Liver (tissue), 9 donors: ENCODE results near the gene CSPG4. TPM values are rescaled to one million over a fixed set of nuclear protein-coding genes. Genes with fewer than 3 reads are reported as not detected.

Experiments used
- DNase-seq: peaks from one replicate; pipeline ENCODE4 v3.0.0-alpha.2; 2017; ENCODE audit warnings: low spot score
- H3K27ac ChIP-seq, 2 donors: one replicate each; pipeline ENCODE4 v1.7.0; 2013; ENCODE audit warnings: inconsistent platforms in 2 of 2, low read length in 2 of 2, control low read depth in 1 of 2, low read depth in 1 of 2, mild to moderate bottlenecking in 1 of 2
- H3K27me3 ChIP-seq, 4 donors: one replicate each; pipeline versions ENCODE4 v1.6.1 to v1.7.0; 2013; ENCODE audit warnings: low read length in 3 of 4, inconsistent platforms in 1 of 4, mild to moderate bottlenecking in 1 of 4, moderate library complexity in 1 of 4; ENCODE audit not compliant: control insufficient read depth in 4 of 4, insufficient read depth in 4 of 4
- H3K36me3 ChIP-seq, 4 donors: one replicate each; pipeline versions ENCODE4 v1.6.1 to v1.7.0; 2013; ENCODE audit warnings: low read length in 3 of 4, mild to moderate bottlenecking in 3 of 4, low read depth in 1 of 4, moderate library complexity in 1 of 4; ENCODE audit not compliant: control insufficient read depth in 4 of 4, insufficient read depth in 3 of 4
- H3K4me1 ChIP-seq, 4 donors: one replicate each; pipeline versions ENCODE4 v1.6.1 to v1.7.0; 2013; ENCODE audit warnings: low read length in 3 of 4, mild to moderate bottlenecking in 3 of 4, moderate library complexity in 1 of 4; ENCODE audit not compliant: control insufficient read depth in 4 of 4, insufficient read depth in 4 of 4
- H3K4me3 ChIP-seq, 3 donors: one replicate each; pipeline versions ENCODE4 v1.6.1 to v1.7.0; 2013; ENCODE audit warnings: low read length in 3 of 3, control low read depth in 1 of 3, low read depth in 1 of 3, mild to moderate bottlenecking in 1 of 3
- H3K9ac ChIP-seq, 2 donors: one replicate each; pipeline ENCODE4 v1.7.0; 2013; ENCODE audit warnings: low read length in 2 of 2, mild to moderate bottlenecking in 2 of 2, moderate library complexity in 2 of 2, control low read depth in 1 of 2, low read depth in 1 of 2
- H3K9me3 ChIP-seq, 4 donors: one replicate each; pipeline versions ENCODE4 v1.6.1 to v1.7.0; 2013; ENCODE audit warnings: low read length in 3 of 4; ENCODE audit not compliant: control insufficient read depth in 4 of 4
- ATF3 ChIP-seq: IDR thresholded peaks from 2 replicates; pipeline ENCODE4 v1.6.1; 2016; ENCODE audit warnings: antibody characterized with exemption
- CTCF ChIP-seq: fragments of 150-350 bp; IDR thresholded peaks from 2 replicates; pipeline ENCODE4 v1.5.1; 2017; ENCODE audit warnings: improper control_type of control experiment, low read depth, low read length; ENCODE audit not compliant: missing input control
- EGR1 ChIP-seq, 2 donors: IDR thresholded peaks; 2 replicates each; pipeline ENCODE4 v1.6.1; 2016 to 2018; ENCODE audit warnings: antibody characterized with exemption in 2 of 2, low read depth in 2 of 2
- FOXA1 ChIP-seq: IDR thresholded peaks from 2 replicates; pipeline ENCODE4 v1.6.1; 2016; ENCODE audit warnings: antibody characterized with exemption
- FOXA2 ChIP-seq: IDR thresholded peaks from 2 replicates; pipeline ENCODE4 v1.6.1; 2016; ENCODE audit warnings: antibody characterized with exemption
- GABPA ChIP-seq, 2 donors: IDR thresholded peaks in 1 of 2; conservative IDR thresholded peaks in 1 of 2; 2 replicates each; pipeline ENCODE4 v1.6.1; 2016; ENCODE audit warnings: antibody characterized with exemption in 2 of 2, mild to moderate bottlenecking in 1 of 2, moderate library complexity in 1 of 2
- HNF4A ChIP-seq, 2 donors: conservative IDR thresholded peaks; 2 replicates each; pipeline ENCODE4 v1.6.1; 2016; ENCODE audit warnings: antibody characterized with exemption in 2 of 2, mild to moderate bottlenecking in 2 of 2
- HNF4G ChIP-seq: IDR thresholded peaks from 2 replicates; pipeline ENCODE4 v1.6.1; 2016; ENCODE audit warnings: antibody characterized with exemption
- JUND ChIP-seq, 2 donors: IDR thresholded peaks; 2 replicates each; pipeline ENCODE4 v1.6.1; 2016; ENCODE audit warnings: antibody characterized with exemption in 2 of 2
- MAX ChIP-seq: IDR thresholded peaks from 2 replicates; pipeline ENCODE4 v1.6.1; 2016; ENCODE audit warnings: antibody characterized with exemption
- NR2F2 ChIP-seq: IDR thresholded peaks from 2 replicates; pipeline ENCODE4 v1.6.1; 2016; ENCODE audit warnings: antibody characterized with exemption
- RAD21 ChIP-seq, 2 donors: IDR thresholded peaks; 2 replicates each; pipeline ENCODE4 v1.6.1; 2016; ENCODE audit warnings: antibody characterized with exemption in 2 of 2, mild to moderate bottlenecking in 2 of 2
- REST ChIP-seq: IDR thresholded peaks from 2 replicates; pipeline ENCODE4 v1.6.1; 2016; ENCODE audit warnings: antibody characterized with exemption, mild to moderate bottlenecking
- RXRA ChIP-seq, 2 donors: IDR thresholded peaks; 2 replicates each; pipeline ENCODE4 v1.6.1; 2017 to 2018; ENCODE audit warnings: antibody characterized with exemption in 2 of 2, mild to moderate bottlenecking in 1 of 2
- TAF1 ChIP-seq: conservative IDR thresholded peaks from 2 replicates; pipeline ENCODE4 v1.6.1; 2016; ENCODE audit warnings: antibody characterized with exemption, mild to moderate bottlenecking
- YY1 ChIP-seq: IDR thresholded peaks from 2 replicates; pipeline ENCODE4 v1.6.1; 2016; ENCODE audit warnings: antibody characterized with exemption, mild to moderate bottlenecking
- ZBTB33 ChIP-seq: IDR thresholded peaks from 2 replicates; pipeline ENCODE4 v1.6.1; 2016; ENCODE audit warnings: antibody characterized with exemption
- WGBS: extraction: QIAGEN DNeasy Blood & Tissue Kit; methylation state at CpG from one replicate; pipeline ENCODE4 v1.1.7; 2013; 5-methylcytosine and 5-hydroxymethylcytosine counted together
- polyA plus RNA-seq, 2 donors: library from polyadenylated mRNA; stranded (reverse) in 1 of 2; unstranded in 1 of 2; fragments of 200-250 nt in 1 of 2; fragments of >200 nt in 1 of 2; fragmentation: Nextera tagmentation in 1 of 2; extraction: Ambion mirVana in 1 of 2; gene quantifications; one replicate each; pipeline versions ENCODE4 v1.2.1 to v1.2.3, GENCODE V29; 2013 to 2015
- total RNA-seq, 2 donors: library from RNA; depleted of rRNA; stranded (reverse); fragments of >200 nt; gene quantifications; one replicate each; pipeline ENCODE4 v1.2.3, GENCODE V29; 2014
- donor health status: healthy.
- donor health status: healthy.
- donor health status: healthy.
- donor health status: healthy.
- donor health status: healthy.

CSPG4 gene
- total and polyA plus RNA-seq, 4 donors = 0.07 to 1.5 (median 0.76) TPM

GRCh38 chr15:75661100-75661755 lies 51.4 kb downstream of the CSPG4 start (continued):
- TF ChIP-seq HNF4A (conservative IDR thresholded peaks at IDR 0.05) (no peak), RAD21 (IDR thresholded peaks at IDR 0.05) (peak in 1 of 2 donors; percentile 40)

- DNase-seq = no peak
- no peak overlapping the region for H3K27ac ChIP-seq
Measured at GRCh38 chr15:75659928-75660645, 52.6 kb downstream of the CSPG4 start.

More at GRCh38 chr15:75659928-75660645, 52.6 kb downstream of the CSPG4 start:
- peaks cover 0 to 22% (median 10%) of the 10 kb centered on the region in 4 donors for H3K36me3 ChIP-seq
- H3K27me3 ChIP-seq = no peaks in the 10 kb centered on the region
- H3K9ac ChIP-seq = no peak overlapping the region
- 88% methylated on average over 17 of the region's 17 CpGs for WGBS
- no peak overlapping the region for H3K4me3 ChIP-seq
- peaks cover 8 to 35% (median 28%) of the 10 kb centered on the region in 4 donors for H3K4me1 ChIP-seq
- H3K9me3 ChIP-seq = no peaks in the 10 kb centered on the region
- no peak for TF ChIP-seq CTCF
- TF ChIP-seq NR2F2 = no peak
- TF ChIP-seq JUND (IDR thresholded peaks at IDR 0.05) = no peak
- no peak for TF ChIP-seq ZBTB33
- TF ChIP-seq ATF3 = no peak
- TF ChIP-seq EGR1 (IDR thresholded peaks at IDR 0.05; ENCODE audit: low read depth in 2 of 2) = no peak
- TF ChIP-seq HNF4G = no peak
- TF ChIP-seq YY1 = no peak
- no peak for TF ChIP-seq FOXA1
- TF ChIP-seq HNF4A (conservative IDR thresholded peaks at IDR 0.05) = no peak
- TF ChIP-seq MAX = no peak
- TF ChIP-seq RXRA (IDR thresholded peaks at IDR 0.05) = no peak
- no peak for TF ChIP-seq REST
- no peak for TF ChIP-seq GABPA (IDR thresholded peaks at IDR 0.05 in 1 of 2, conservative IDR thresholded peaks at IDR 0.05 in 1 of 2)
- no peak for TF ChIP-seq TAF1
- TF ChIP-seq RAD21 (IDR thresholded peaks at IDR 0.05) = no peak
- no peak for TF ChIP-seq FOXA2
